Activated CD8-positive, alpha-beta memory T cell treated with anti-CD3 and anti-CD28 coated beads, Interleukin-2, amount 10 ng/mL, durations not matched to agents 7 days and 5 days (primary cell): ENCODE measurements around the gene PRF1. TPM values are rescaled to one million over a fixed set of nuclear protein-coding genes. Genes with fewer than 3 reads are reported as not detected.
"Not testable (repeated sequence)": the region's sequence is repeated elsewhere in the genome, so short reads cannot be mapped to it uniquely, and the experiment has no call there.

Source experiments
- ATAC-seq: fragments of 150-1000 bp; cut with Tn5 transposase; one replicate; pipeline ENCODE4 v1.10.0; 2021; ENCODE audit warnings: moderate library complexity
- CTCF ChIA-PET: fragments of 350-600 bp; sonication (Branson Sonifier 250); formaldehyde crosslinking; loops from one replicate; lab custom pipeline; 2021; ENCODE audit warnings: antibody characterized with exemption; lab: Charles Lee
- DNase-seq: peaks from one replicate; pipeline ENCODE4 v3.0.0-alpha.2; 2020
- H3K27ac Mint-ChIP-seq: one replicate; pipeline ENCODE4 v1.8.0; 2021; ENCODE audit warnings: mild to moderate bottlenecking, mixed read lengths
- H3K27me3 Mint-ChIP-seq: one replicate; pipeline ENCODE4 v1.8.0; 2021; ENCODE audit warnings: mixed read lengths
- H3K36me3 Mint-ChIP-seq: one replicate; pipeline ENCODE4 v1.8.0; 2021; ENCODE audit warnings: mild to moderate bottlenecking, mixed read lengths
- H3K4me1 Mint-ChIP-seq: one replicate; pipeline ENCODE4 v1.8.0; 2021; ENCODE audit warnings: mixed read lengths
- H3K4me3 Mint-ChIP-seq: one replicate; pipeline ENCODE4 v1.8.0; 2021; ENCODE audit warnings: mild to moderate bottlenecking, moderate library complexity, mixed read lengths
- H3K9me3 Mint-ChIP-seq: one replicate; pipeline ENCODE4 v1.8.0; 2022; ENCODE audit warnings: low read depth, mixed read lengths
- total RNA-seq, 2 experiments: library from RNA; stranded (reverse); gene quantifications; one replicate each; pipeline ENCODE4 v1.2.3, GENCODE V29; 2021

The PRF1 gene
- 100 to 1,000 TPM; 381 to 433 TPM for total RNA-seq

- H3K4me1 Mint-ChIP-seq = peaks cover 60% of the 10 kb centered on the region
- ATAC-seq (peak; percentile 93), DNase-seq (peak; percentile 98)
- peak within 1 kb of the TSS; percentile 96 for H3K4me3 Mint-ChIP-seq
- CTCF ChIA-PET = interaction anchor here (0.6 to 6.7 kb wide), 15 partner anchors 8 to 156 kb away, joined by 3 to 50 read pairs (median 6); no protein-coding TSS in a partner anchor
- peak within 1 kb of the TSS; percentile 95 for H3K27ac Mint-ChIP-seq
- H3K36me3 Mint-ChIP-seq = peaks cover 38% of the 10 kb centered on the region
- H3K27me3 Mint-ChIP-seq = no peaks in the 10 kb centered on the region
- H3K9me3 Mint-ChIP-seq = no peaks in the 10 kb centered on the region
Observed at GRCh38 chr10:70602665-70603448, at the start of gene PRF1. PRF1 (minus strand) TSS chr10:70602741; CDS start chr10:70600902, 1,839 bp downstream.

DNA sequence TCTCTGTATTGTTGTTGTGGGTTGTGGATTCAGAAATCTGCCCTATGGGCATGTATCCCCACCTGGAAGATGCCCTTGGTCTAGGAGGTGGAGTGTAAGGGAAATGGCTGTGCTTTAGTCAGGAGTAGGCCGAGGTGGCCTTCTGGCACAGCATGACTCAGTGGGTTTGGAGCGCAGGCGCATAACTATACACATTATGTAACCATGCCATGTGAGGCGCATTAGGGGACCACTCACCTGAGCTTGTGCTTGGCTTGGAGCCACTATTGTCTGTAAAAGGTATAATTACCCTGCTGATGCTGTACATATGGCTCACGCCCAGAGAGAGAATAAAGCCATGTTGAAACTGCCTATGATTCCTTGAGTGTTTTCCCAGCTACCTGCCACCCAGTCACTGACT, 49.1 kb upstream of the PRF1 start:
- Mint-ChIP-seq H3K4me1 (peaks cover 11% of the 10 kb centered on the region), H3K27me3 (no peaks in the 10 kb centered on the region), H3K4me3 (no peak overlapping the region), H3K36me3 (peaks cover 16% of the 10 kb centered on the region), H3K9me3 (peaks cover 23% of the 10 kb centered on the region), H3K27ac (no peak overlapping the region)
- ATAC-seq = no peak
- CTCF ChIA-PET = interaction anchor here (1.0 kb wide), 1 partner anchor 93 kb away, joined by 3 read pairs; no protein-coding TSS in a partner anchor
- no peak for DNase-seq

DNA sequence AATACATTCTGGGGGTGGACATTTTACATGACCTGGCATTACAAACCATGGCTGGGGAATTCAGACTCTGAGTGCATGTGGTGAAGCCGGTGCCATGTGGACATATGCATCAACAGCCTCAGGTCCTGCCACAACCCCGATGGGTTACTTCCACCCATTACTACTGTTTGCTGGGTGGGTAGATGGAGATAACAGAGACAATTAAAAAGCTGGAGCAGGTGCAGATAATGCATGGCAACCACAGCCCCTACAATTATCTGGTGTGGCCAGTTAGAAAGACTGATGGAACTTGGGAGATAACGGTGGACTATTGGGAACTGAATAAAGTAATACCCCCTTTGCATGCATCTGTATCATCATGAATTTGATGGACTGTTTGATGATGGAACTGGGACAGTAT, 48.2 kb upstream of the PRF1 start:
- no peaks in the 10 kb centered on the region for H3K27me3 Mint-ChIP-seq

DNA sequence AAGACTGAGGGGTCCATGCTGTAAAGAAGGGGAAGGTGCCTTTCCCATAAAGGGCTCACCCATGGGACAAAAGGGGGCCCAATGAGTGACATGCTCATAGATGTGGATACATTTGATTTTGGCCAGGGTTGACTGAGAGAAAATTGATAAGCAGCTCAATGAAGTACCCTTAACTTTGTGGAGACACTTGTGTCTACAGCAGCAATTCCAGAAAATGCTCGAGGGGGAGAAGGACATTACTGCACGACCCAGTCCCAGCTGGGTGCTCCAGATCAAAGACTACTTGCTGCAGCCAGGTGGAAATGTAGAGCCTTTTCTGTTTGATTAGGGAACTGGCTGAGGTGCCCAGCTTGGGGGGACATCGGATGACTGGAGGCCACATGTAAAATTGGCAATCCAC, 47.6 kb upstream of the PRF1 start:
- Mint-ChIP-seq H3K4me1 (peaks cover 2% of the 10 kb centered on the region), H3K27me3 (no peaks in the 10 kb centered on the region)
- CTCF ChIA-PET = no interaction called here

More for the DNA sequence above, 48.2 kb upstream of the PRF1 start:
- Mint-ChIP-seq H3K36me3 (peaks cover 16% of the 10 kb centered on the region), H3K9me3 (peaks cover 23% of the 10 kb centered on the region), H3K4me1 (peaks cover 2% of the 10 kb centered on the region), H3K27ac (no peak overlapping the region), H3K4me3 (no peak overlapping the region)
- DNase-seq (no peak), ATAC-seq (no peak)
- CTCF ChIA-PET = no interaction called here

GRCh38 chr10:70649526-70649925, 47.0 kb upstream of the PRF1 start:
- Mint-ChIP-seq H3K27me3 (peaks cover 2% of the 10 kb centered on the region), H3K4me3 (no peak overlapping the region), H3K4me1 (peaks cover 2% of the 10 kb centered on the region), H3K9me3 (peaks cover 23% of the 10 kb centered on the region), H3K27ac (no peak overlapping the region), H3K36me3 (peaks cover 16% of the 10 kb centered on the region)
- no peak for ATAC-seq
- DNase-seq = no peak
- CTCF ChIA-PET = no interaction called here

More for the DNA sequence above, 47.6 kb upstream of the PRF1 start:
- Mint-ChIP-seq H3K9me3 (peaks cover 23% of the 10 kb centered on the region), H3K36me3 (peaks cover 16% of the 10 kb centered on the region), H3K4me3 (no peak overlapping the region), H3K27ac (no peak overlapping the region)
- no peak for DNase-seq
- no peak for ATAC-seq

DNA sequence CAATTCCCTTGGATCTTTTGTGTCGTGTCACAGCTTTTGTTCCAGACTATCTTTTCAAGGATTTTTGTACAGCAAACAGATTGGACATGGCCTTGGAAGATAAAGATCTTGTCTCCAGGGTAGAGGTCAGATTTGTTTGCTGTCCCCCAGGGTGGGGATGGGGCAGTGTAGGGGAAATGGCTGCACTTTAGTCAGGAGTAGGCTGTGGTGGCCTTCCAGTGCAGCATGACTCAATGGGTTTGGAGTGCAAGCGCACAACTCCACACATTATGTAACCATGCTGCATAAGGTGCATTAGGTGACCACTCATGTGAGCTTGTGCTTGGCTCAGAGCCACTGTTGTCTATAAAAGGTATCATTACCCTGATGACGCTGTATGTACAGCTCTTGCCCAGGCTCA, 45.9 kb upstream of the PRF1 start:
- Mint-ChIP-seq H3K27ac (no peak overlapping the region), H3K4me3 (no peak overlapping the region), H3K27me3 (peaks cover 3% of the 10 kb centered on the region), H3K36me3 (peaks cover 16% of the 10 kb centered on the region), H3K9me3 (peaks cover 23% of the 10 kb centered on the region), H3K4me1 (peaks cover 2% of the 10 kb centered on the region)
- CTCF ChIA-PET = no interaction called here
- ATAC-seq (no peak), DNase-seq (no peak)

DNA sequence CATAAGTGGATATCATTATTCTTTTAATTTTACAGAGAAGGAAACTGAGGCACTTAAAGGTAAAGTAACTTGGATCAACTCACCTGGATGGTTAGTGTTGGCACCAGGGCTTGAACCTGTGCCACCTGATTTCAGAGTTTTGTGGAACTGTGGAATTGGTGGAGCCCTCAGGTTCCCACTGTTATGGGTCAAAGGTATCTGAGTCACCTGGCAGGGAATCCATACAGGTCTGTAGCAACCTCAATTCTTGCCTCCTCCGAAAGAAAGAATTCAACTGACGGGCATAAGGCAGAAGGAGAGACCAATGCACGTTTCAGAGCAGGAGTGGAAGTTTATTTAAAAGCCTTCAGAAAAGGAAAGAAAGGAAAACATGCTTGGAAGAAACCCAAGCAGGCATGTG, 44.5 kb upstream of the PRF1 start:
- Mint-ChIP-seq H3K4me1 (peaks cover 2% of the 10 kb centered on the region), H3K36me3 (peaks cover 13% of the 10 kb centered on the region), H3K27me3 (peaks cover 10% of the 10 kb centered on the region), H3K9me3 (peaks cover 23% of the 10 kb centered on the region), H3K27ac (no peak overlapping the region), H3K4me3 (no peak overlapping the region)
- CTCF ChIA-PET = no interaction called here
- no peak for DNase-seq
- no peak for ATAC-seq

- H3K27me3 Mint-ChIP-seq = peaks cover 17% of the 10 kb centered on the region
- CTCF ChIA-PET, H3K36me3 Mint-ChIP-seq: not testable (repeated sequence)
Observed at GRCh38 chr10:70644959-70645358, 42.4 kb upstream of the PRF1 start.

GRCh38 chr10:70643272-70643671, 40.7 kb upstream of the PRF1 start:
- not testable (repeated sequence) for H3K4me3 Mint-ChIP-seq, H3K4me1 Mint-ChIP-seq, ATAC-seq, DNase-seq, H3K27ac Mint-ChIP-seq, H3K9me3 Mint-ChIP-seq, H3K36me3 Mint-ChIP-seq
- CTCF ChIA-PET = interaction anchor here (1.6 kb wide), 1 partner anchor 10 kb away, joined by 3 read pairs; no protein-coding TSS in a partner anchor
- peaks cover 17% of the 10 kb centered on the region for H3K27me3 Mint-ChIP-seq

More at GRCh38 chr10:70644959-70645358, 42.4 kb upstream of the PRF1 start:
- peaks cover 17% of the 10 kb centered on the region for H3K9me3 Mint-ChIP-seq
- H3K27ac Mint-ChIP-seq, ATAC-seq, DNase-seq, H3K4me1 Mint-ChIP-seq, H3K4me3 Mint-ChIP-seq: not testable (repeated sequence)

DNA sequence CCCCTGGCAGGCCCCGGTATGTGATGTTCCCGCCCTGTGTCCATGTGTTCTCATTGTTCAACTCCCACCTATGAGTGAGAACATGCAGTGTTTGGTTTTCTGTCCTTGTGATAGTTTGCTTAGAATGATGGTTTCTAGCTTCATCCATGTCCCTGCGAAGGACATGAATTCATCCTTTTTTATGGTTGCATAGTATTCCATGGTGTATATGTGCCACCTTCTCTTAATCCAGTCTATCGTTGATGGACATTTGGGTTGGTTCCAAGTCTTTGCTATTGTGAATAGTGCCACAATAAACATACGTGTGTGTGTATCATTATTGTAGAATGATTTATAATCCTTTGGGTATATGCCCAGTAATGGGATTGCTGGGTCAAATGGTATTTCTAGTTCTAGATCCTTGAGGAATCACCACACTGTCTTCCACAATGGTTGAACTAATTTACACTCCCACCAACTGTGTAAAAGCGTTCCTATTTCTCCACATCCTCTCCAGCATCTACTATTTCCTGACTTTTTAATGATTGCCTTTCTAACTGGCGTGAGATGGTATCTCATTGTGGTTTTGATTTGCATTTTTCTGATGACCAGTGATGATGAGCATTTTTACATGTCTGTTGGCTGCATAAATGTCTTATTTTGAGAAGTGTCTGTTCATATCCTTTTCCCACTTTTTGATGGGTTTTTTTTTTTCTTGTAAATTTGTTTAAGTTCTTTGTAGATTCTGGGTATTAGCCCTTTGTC, 37.3 kb upstream of the PRF1 start:
- H3K9me3 Mint-ChIP-seq, H3K27ac Mint-ChIP-seq, H3K4me3 Mint-ChIP-seq, CTCF ChIA-PET, H3K36me3 Mint-ChIP-seq, H3K4me1 Mint-ChIP-seq, ATAC-seq, DNase-seq: not testable (repeated sequence)
- H3K27me3 Mint-ChIP-seq = peaks cover 17% of the 10 kb centered on the region

GRCh38 chr10:70634515-70634914, 32.0 kb upstream of the PRF1 start:
- H3K9me3 Mint-ChIP-seq, H3K4me1 Mint-ChIP-seq, ATAC-seq, DNase-seq, H3K36me3 Mint-ChIP-seq, H3K27ac Mint-ChIP-seq, CTCF ChIA-PET, H3K4me3 Mint-ChIP-seq: not testable (repeated sequence)
- peaks cover 14% of the 10 kb centered on the region for H3K27me3 Mint-ChIP-seq

DNA sequence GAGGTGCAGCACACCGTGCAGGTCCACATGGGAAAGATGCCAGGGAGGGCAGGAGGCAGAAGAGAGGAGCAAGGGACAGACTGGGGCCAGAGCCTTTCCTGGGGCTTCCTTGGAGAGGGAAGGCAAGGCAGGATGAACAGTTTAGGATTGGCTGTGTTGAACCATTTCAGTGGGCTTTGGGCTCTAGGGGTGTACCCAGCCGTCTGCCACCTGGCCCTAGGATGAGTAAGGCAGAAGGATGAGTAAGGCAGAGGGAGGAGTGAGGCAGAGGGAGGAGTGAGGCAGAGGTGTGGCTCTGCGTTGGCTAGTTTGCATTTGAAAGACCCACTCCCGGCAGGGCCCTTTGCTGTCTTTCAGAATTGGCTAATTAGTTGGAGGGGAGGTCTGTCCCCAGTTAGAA, 31.5 kb upstream of the PRF1 start:
- CTCF ChIA-PET = no interaction called here
- DNase-seq (no peak), ATAC-seq (no peak)
- no peak overlapping the region for H3K4me3 Mint-ChIP-seq
- no peak overlapping the region for H3K27ac Mint-ChIP-seq
- H3K4me1 Mint-ChIP-seq = no peaks in the 10 kb centered on the region
- peaks cover 2% of the 10 kb centered on the region for H3K9me3 Mint-ChIP-seq
- peaks cover 2% of the 10 kb centered on the region for H3K36me3 Mint-ChIP-seq
- H3K27me3 Mint-ChIP-seq = peaks cover 14% of the 10 kb centered on the region

DNA sequence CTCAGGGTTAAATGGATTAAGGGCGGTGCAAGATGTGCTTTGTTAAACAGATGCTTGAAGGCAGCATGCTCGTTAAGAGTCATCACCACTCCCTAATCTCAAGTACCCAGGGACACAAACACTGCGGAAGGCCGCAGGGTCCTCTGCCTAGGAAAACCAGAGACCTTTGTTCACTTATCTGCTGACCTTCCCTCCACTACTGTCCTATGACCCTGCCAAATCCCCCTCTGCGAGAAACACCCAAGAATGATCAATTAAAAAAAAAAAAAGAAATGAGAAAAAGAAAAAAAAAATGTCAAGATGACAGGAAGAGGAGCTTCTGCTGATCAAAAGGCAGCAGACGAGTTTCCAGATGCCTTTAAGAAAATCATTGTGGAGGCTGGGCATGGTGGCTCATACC, 29.2 kb upstream of the PRF1 start:
- DNase-seq, H3K4me1 Mint-ChIP-seq, H3K4me3 Mint-ChIP-seq, ATAC-seq, H3K27ac Mint-ChIP-seq, H3K9me3 Mint-ChIP-seq, CTCF ChIA-PET, H3K36me3 Mint-ChIP-seq: not testable (repeated sequence)
- peaks cover 18% of the 10 kb centered on the region for H3K27me3 Mint-ChIP-seq
